MCF 10A (cell line): ENCODE results near the gene CACNA1D. TPM values are rescaled to one million over a fixed set of nuclear protein-coding genes. Genes with fewer than 3 reads are reported as not detected.

ENCODE experiments used
- BruUV-seq: library from RNA; stranded (reverse); fragments of 400-500 nt; replicated peaks from 2 replicates; lab custom pipeline; 2021; lab: Mats Ljungman, UMichigan
- CTCF ChIA-PET: fragments of 300-600 bp; sonication (Branson Sonifier 250); formaldehyde crosslinking; extraction: SDS; loops from one replicate; lab custom pipeline; 2021; ENCODE audit warnings: antibody characterized with exemption, inconsistent platforms; lab: Yijun Ruan, JAX
- POLR2A ChIA-PET: fragments of 300-600, 350-650 bp; sonication (Branson Sonifier 250); formaldehyde crosslinking; extraction: SDS; loops from one replicate; lab custom pipeline; 2020; ENCODE audit warnings: antibody characterized with exemption, inconsistent platforms; lab: Yijun Ruan, JAX
- DNase-seq: peaks from one replicate; pipeline ENCODE4 v3.0.0-alpha.2; 2018; ENCODE audit not compliant: unreplicated experiment
- H3K27ac Mint-ChIP-seq: one replicate; pipeline ENCODE4 v1.8.0; 2022; ENCODE audit warnings: mild to moderate bottlenecking, low read depth, mixed read lengths; ENCODE audit not compliant: unreplicated experiment
- H3K27me3 Mint-ChIP-seq: one replicate; pipeline ENCODE4 v1.8.0; 2022; ENCODE audit warnings: mixed read lengths; ENCODE audit not compliant: insufficient read depth, unreplicated experiment
- H3K36me3 Mint-ChIP-seq: one replicate; pipeline ENCODE4 v1.8.0; 2022; ENCODE audit warnings: mild to moderate bottlenecking, moderate library complexity, mixed read lengths; ENCODE audit not compliant: insufficient read depth, unreplicated experiment
- H3K4me1 Mint-ChIP-seq: one replicate; pipeline ENCODE4 v1.8.0; 2022; ENCODE audit warnings: mixed read lengths; ENCODE audit not compliant: insufficient read depth, unreplicated experiment
- H3K4me3 Mint-ChIP-seq: one replicate; pipeline ENCODE4 v1.8.0; 2022; ENCODE audit warnings: mild to moderate bottlenecking, moderate library complexity, mixed read lengths; ENCODE audit not compliant: unreplicated experiment
- H3K9me3 Mint-ChIP-seq: one replicate; pipeline ENCODE4 v1.8.0; 2022; ENCODE audit warnings: mixed read lengths; ENCODE audit not compliant: unreplicated experiment
- intact Hi-C: fragments of 100-400 bp; cut with micrococcal nuclease; formaldehyde crosslinking; loops from 2 replicates; pipeline ENCODE4 v1.14.1; 2022
- total RNA-seq: library from RNA; stranded (reverse); gene quantifications from 2 replicates; pipeline ENCODE4 v1.2.3, GENCODE V29; 2022
- TF ChIP-seq, protein P1 (sequence below): fragments of 200-600 bp; IDR thresholded peaks from one replicate; pipeline ENCODE4 v1.8.0; 2022; ENCODE audit warnings: antibody characterized with exemption, mild to moderate bottlenecking; ENCODE audit not compliant: unreplicated experiment

CACNA1D gene
- total RNA-seq, 1 experiment from 2014 or later: 0.26 TPM

DNA sequence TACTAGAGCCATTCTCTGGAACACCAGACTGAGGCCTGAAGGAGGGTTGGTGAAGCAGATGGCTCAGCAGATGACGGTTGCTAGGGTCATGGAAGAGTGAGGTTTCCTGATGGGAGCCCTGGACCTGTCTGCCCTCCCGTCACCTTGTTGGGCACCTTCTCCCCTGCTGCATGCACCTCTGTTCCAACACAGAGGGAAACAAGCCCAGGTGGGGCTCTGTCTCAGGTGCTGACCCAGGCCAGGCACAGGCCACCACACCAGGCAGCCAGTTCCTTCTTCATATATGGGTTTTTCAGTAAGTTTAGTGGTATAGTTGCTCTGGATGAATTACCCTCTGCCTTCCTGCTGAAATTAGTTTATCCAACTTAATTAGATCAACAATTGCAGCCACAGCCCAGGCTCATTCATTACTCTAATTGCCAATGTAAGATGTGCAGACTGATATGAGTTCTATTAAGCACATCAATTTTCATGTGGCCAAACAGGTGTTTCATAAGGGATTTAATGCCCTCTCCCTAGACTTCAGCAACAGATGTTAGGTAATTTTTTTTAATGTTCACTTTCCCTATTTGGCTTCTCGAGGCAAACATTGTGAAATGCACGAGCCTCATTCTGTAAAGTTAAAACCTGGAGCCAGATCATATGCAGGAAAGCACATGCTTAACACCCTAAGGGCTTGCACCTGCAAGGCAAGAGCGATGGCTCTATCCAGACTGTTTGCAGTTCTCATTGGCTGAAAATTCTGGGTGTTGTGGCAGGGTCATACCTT lies 177.0 kb downstream of the CACNA1D start:
- Mint-ChIP-seq H3K4me1 (no peaks in the 10 kb centered on the region), H3K36me3 (no peaks in the 10 kb centered on the region), H3K27ac (no peak overlapping the region), H3K27me3 (peaks cover 37% of the 10 kb centered on the region), H3K4me3 (no peak overlapping the region), H3K9me3 (no peaks in the 10 kb centered on the region)
- TF ChIP-seq, protein P1, sequence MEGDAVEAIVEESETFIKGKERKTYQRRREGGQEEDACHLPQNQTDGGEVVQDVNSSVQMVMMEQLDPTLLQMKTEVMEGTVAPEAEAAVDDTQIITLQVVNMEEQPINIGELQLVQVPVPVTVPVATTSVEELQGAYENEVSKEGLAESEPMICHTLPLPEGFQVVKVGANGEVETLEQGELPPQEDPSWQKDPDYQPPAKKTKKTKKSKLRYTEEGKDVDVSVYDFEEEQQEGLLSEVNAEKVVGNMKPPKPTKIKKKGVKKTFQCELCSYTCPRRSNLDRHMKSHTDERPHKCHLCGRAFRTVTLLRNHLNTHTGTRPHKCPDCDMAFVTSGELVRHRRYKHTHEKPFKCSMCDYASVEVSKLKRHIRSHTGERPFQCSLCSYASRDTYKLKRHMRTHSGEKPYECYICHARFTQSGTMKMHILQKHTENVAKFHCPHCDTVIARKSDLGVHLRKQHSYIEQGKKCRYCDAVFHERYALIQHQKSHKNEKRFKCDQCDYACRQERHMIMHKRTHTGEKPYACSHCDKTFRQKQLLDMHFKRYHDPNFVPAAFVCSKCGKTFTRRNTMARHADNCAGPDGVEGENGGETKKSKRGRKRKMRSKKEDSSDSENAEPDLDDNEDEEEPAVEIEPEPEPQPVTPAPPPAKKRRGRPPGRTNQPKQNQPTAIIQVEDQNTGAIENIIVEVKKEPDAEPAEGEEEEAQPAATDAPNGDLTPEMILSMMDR: no peak
- DNase-seq: no peak
- intact Hi-C loops: no loop called here
- BruUV-seq: no TSS peak
- ChIA-PET POLR2A (interaction anchor here (0.7 kb wide), 1 partner anchor 16 kb away, joined by 3 read pairs; no protein-coding TSS in a partner anchor), CTCF (interaction anchor here (0.7 to 1.0 kb wide), 2 partner anchors 39 to 267 kb away, joined by 3 read pairs; no protein-coding TSS in a partner anchor)

DNA sequence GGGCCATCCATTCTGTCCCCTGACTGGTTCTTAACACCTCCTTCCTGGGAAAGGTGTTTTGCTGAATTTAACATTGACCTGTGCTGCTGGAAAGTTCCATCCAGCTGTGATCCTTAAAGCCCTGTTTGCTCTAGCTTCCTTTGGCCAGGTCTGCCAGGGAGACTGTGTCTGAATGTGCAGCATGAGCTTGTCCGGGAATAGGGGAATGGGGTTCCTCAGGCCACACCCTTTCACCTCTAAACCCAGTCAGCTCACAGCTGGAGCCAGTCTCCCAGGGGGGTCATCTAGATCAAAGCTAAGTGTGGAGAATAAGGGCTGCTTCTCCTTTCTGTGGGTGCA lies 177.5 kb downstream of the CACNA1D start:
- Mint-ChIP-seq H3K27me3 (peaks cover 37% of the 10 kb centered on the region), H3K36me3 (no peaks in the 10 kb centered on the region), H3K4me3 (no peak overlapping the region), H3K4me1 (no peaks in the 10 kb centered on the region), H3K27ac (no peak overlapping the region), H3K9me3 (no peaks in the 10 kb centered on the region)
- ChIA-PET POLR2A (interaction anchor here (0.6 to 0.7 kb wide), 2 partner anchors 16 to 18 kb away, joined by 3 read pairs; no protein-coding TSS in a partner anchor), CTCF (interaction anchor here (0.7 kb wide), 2 partner anchors 38 to 215 kb away, joined by 3 to 5 read pairs; no protein-coding TSS in a partner anchor)
- intact Hi-C loops: no loop called here
- DNase-seq: no peak
- no TSS peak for BruUV-seq
- TF ChIP-seq, protein P1: no peak

DNA sequence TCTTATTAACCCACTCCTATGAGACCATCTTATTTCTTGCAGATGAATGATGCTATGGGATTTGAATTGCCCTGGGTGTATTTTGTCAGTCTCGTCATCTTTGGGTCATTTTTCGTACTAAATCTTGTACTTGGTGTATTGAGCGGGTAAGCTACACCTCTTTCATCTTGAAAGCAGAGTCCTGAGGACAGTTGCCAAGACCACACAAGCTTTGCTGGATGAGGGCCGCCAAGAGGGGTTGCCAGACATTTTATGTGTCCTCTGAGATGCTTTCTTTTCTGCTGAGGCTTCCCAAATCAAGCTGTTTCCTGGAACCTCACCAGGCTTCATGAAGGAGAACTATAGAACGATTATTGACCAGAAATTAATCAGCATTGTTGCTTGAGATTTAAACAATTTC lies 178.6 kb downstream of the CACNA1D start:
- no peak overlapping the region for H3K4me3 Mint-ChIP-seq
- no peaks in the 10 kb centered on the region for H3K4me1 Mint-ChIP-seq
- POLR2A ChIA-PET: interaction anchor here (0.6 kb wide), 1 partner anchor 1888 kb away, joined by 3 read pairs; no protein-coding TSS in a partner anchor
- DNase-seq: no peak
- CTCF ChIA-PET: interaction anchor here (0.6 kb wide), 1 partner anchor 9 kb away, joined by 3 read pairs; no protein-coding TSS in a partner anchor
- H3K27ac Mint-ChIP-seq: no peak overlapping the region
- intact Hi-C loops: no loop called here
- no peaks in the 10 kb centered on the region for H3K36me3 Mint-ChIP-seq
- peaks cover 37% of the 10 kb centered on the region for H3K27me3 Mint-ChIP-seq
- TF ChIP-seq, protein P1: no peak
- H3K9me3 Mint-ChIP-seq: no peaks in the 10 kb centered on the region
- BruUV-seq: no TSS peak

DNA sequence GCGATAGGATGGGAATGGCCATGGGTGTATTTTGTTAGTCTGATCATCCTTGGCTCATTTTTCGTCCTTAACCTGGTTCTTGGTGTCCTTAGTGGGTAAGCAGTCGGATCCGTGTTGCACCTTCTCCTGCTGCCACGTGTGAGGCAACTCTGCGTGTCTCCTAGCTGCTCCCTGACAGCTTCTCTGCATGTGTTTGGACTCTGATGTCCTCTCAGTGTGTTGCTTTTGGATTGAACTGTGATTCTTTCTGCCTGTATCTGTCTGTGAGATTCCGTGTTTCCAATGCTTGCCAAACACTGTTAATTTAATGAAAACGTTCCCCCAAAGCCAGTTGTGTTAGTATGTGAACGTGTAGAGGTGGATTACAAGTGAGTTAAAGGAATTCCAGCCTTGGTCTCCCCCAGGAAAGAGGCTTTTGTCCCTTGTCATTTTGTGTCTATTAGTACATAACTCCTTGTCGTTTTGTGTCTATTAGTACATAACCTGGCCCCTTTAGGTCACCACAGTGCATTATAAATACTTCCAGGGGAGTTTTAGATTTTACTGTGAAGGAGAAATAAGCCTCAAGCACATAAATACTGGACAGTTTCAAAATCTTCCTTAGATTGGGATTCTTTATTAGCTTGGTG lies 179.4 kb downstream of the CACNA1D start:
- intact Hi-C loops: no loop called here
- H3K27ac Mint-ChIP-seq: no peak overlapping the region
- no peaks in the 10 kb centered on the region for H3K36me3 Mint-ChIP-seq
- no peak for DNase-seq
- H3K9me3 Mint-ChIP-seq: no peaks in the 10 kb centered on the region
- CTCF ChIA-PET: interaction anchor here (0.6 to 0.7 kb wide), 4 partner anchors 22 to 384 kb away, joined by 3 to 5 read pairs (median 3); no protein-coding TSS in a partner anchor
- peaks cover 37% of the 10 kb centered on the region for H3K27me3 Mint-ChIP-seq
- POLR2A ChIA-PET: interaction anchor here (0.6 kb wide), 1 partner anchor 1888 kb away, joined by 3 read pairs; no protein-coding TSS in a partner anchor
- no peak overlapping the region for H3K4me3 Mint-ChIP-seq
- TF ChIP-seq, protein P1: no peak
- no peaks in the 10 kb centered on the region for H3K4me1 Mint-ChIP-seq
- BruUV-seq: no TSS peak
